A673 (cell line): ENCODE results near the gene HBZ. TPM values are rescaled to one million over a fixed set of nuclear protein-coding genes. Genes with fewer than 3 reads are reported as not detected.

Experiments
- BruUV-seq: library from RNA; stranded (reverse); fragments of 400-500 nt; replicated peaks from 2 replicates; lab custom pipeline; 2021; lab: Mats Ljungman, UMichigan
- CTCF ChIA-PET: fragments of 300-600 bp; sonication (Branson Sonifier 250); formaldehyde crosslinking; loops from one replicate; lab custom pipeline; 2022; ENCODE audit warnings: antibody characterized with exemption; lab: Charles Lee
- POLR2A ChIA-PET: fragments of 300-600 bp; sonication (Branson Sonifier 250); formaldehyde crosslinking; loops from one replicate; lab custom pipeline; 2022; ENCODE audit warnings: antibody characterized with exemption; ENCODE audit not compliant: low non-redundant PET; lab: Charles Lee
- DNase-seq: peaks from one replicate; pipeline ENCODE4 v3.0.0-alpha.2; 2015; ENCODE audit warnings: low spot score
- H3K27ac ChIP-seq: fragments of 200-600 bp; sonication (generic); 2 replicates; pipeline ENCODE4 v1.5.1; 2016; ENCODE audit warnings: mixed run types, low read depth, mild to moderate bottlenecking, mixed read lengths, antibody characterized with exemption, low read length; ENCODE audit not compliant: poor library complexity, severe bottlenecking
- H3K27me3 ChIP-seq: fragments of 200-600 bp; sonication (generic); replicated peaks from 2 replicates; pipeline ENCODE4 v1.6.1; 2017; ENCODE audit warnings: mixed run types, low read depth, mild to moderate bottlenecking, mixed read lengths, antibody characterized with exemption, low read length; ENCODE audit not compliant: insufficient read depth, poor library complexity
- H3K36me3 ChIP-seq: fragments of 200-600 bp; sonication (generic); 2 replicates; pipeline ENCODE4 v1.6.1; 2016; ENCODE audit warnings: mixed run types, mild to moderate bottlenecking, mixed read lengths, antibody characterized with exemption, low read length; ENCODE audit not compliant: insufficient read depth, poor library complexity, severe bottlenecking
- H3K4me1 ChIP-seq: fragments of 200-600 bp; sonication (generic); 2 replicates; pipeline ENCODE4 v1.6.1; 2017; ENCODE audit warnings: mixed run types, mild to moderate bottlenecking, mixed read lengths, antibody characterized with exemption, low read length; ENCODE audit not compliant: insufficient read depth, poor library complexity, severe bottlenecking
- H3K4me3 ChIP-seq: fragments of 200-600 bp; sonication (generic); 2 replicates; pipeline ENCODE4 v1.5.1; 2016; ENCODE audit warnings: low read depth, mixed run types, mild to moderate bottlenecking, mixed read lengths, low read length; ENCODE audit not compliant: poor library complexity, severe bottlenecking
- H3K9me3 ChIP-seq: fragments of 200-600 bp; sonication (generic); 2 replicates; pipeline ENCODE4 v1.6.1; 2016; ENCODE audit warnings: mixed run types, low read depth, mild to moderate bottlenecking, mixed read lengths, antibody characterized with exemption, low read length; ENCODE audit not compliant: poor library complexity, severe bottlenecking
- EZH2 ChIP-seq: fragments of 200-600 bp; sonication (generic); IDR thresholded peaks from 2 replicates; pipeline ENCODE4 v1.6.1; 2017; ENCODE audit warnings: borderline replicate concordance, low read depth, mild to moderate bottlenecking, mixed read lengths, antibody characterized with exemption, low read length; ENCODE audit not compliant: poor library complexity, severe bottlenecking
- intact Hi-C: fragments of 100-400 bp; cut with micrococcal nuclease; formaldehyde crosslinking; loops from one replicate; pipeline ENCODE4 v1.10.0; 2022; ENCODE audit not compliant: unreplicated experiment
- total RNA-seq: library from RNA; stranded (reverse); gene quantifications from 2 replicates; pipeline ENCODE4 v1.2.3, GENCODE V29; 2021
- TF ChIP-seq, protein P1 (sequence below): fragments of 300-800, 200-600 bp; sonication (generic); conservative IDR thresholded peaks from 2 replicates; pipeline ENCODE4 v1.5.1; 2017; ENCODE audit warnings: low read depth, mild to moderate bottlenecking, antibody characterized with exemption, low read length, moderate library complexity, mixed read lengths

Gene HBZ
- total RNA-seq, 1 experiment from 2014 or later: not detected

GRCh38 chr16:181565-182021 is 29.1 kb downstream of the HBZ start:
- intact Hi-C loops: loop anchor here (1.0 to 2.0 kb wide), 3 partner anchors 65 to 116 kb away; no protein-coding TSS in a partner anchor
- peaks cover 19% of the 10 kb centered on the region for H3K4me1 ChIP-seq
- H3K4me3 ChIP-seq: peak overlapping the region; percentile 52
- peaks cover 13% of the 10 kb centered on the region for H3K27me3 ChIP-seq
- H3K9me3 ChIP-seq: no peaks in the 10 kb centered on the region
- ChIA-PET CTCF (interaction anchor here (0.5 to 0.6 kb wide), 2 partner anchors 50 to 84 kb away, joined by 3 to 4 read pairs; no protein-coding TSS in a partner anchor), POLR2A (no interaction called here)
- TF ChIP-seq EZH2: no peak
- TF ChIP-seq, protein P1, sequence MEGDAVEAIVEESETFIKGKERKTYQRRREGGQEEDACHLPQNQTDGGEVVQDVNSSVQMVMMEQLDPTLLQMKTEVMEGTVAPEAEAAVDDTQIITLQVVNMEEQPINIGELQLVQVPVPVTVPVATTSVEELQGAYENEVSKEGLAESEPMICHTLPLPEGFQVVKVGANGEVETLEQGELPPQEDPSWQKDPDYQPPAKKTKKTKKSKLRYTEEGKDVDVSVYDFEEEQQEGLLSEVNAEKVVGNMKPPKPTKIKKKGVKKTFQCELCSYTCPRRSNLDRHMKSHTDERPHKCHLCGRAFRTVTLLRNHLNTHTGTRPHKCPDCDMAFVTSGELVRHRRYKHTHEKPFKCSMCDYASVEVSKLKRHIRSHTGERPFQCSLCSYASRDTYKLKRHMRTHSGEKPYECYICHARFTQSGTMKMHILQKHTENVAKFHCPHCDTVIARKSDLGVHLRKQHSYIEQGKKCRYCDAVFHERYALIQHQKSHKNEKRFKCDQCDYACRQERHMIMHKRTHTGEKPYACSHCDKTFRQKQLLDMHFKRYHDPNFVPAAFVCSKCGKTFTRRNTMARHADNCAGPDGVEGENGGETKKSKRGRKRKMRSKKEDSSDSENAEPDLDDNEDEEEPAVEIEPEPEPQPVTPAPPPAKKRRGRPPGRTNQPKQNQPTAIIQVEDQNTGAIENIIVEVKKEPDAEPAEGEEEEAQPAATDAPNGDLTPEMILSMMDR: peak; percentile 95
- DNase-seq: no peak
- BruUV-seq: no TSS peak
- no peaks in the 10 kb centered on the region for H3K36me3 ChIP-seq
- H3K27ac ChIP-seq: no peak overlapping the region

DNA sequence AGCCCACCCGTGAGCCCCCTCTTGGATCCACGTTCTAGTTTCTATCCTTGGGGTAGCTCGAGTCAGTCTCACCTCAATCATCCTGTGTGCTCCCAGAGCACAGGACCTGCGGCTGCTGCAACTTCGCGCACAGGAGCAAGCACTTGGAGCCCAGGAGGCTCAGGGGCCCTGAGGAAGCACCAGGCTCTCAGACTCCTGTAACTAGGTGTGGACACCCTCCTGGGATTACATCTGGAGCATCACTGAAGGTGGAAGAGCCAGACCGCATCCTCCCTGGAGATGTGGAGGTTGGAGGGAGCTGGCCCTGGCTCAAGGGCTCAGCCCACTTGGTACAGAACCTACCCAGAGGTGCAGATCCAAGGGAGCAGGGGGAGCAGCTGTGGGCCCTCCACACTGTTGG is 30.6 kb downstream of the HBZ start:
- Histone ChIP-seq H3K9me3 (no peaks in the 10 kb centered on the region), H3K4me1 (peaks cover 11% of the 10 kb centered on the region), H3K4me3 (no peak overlapping the region), H3K36me3 (peaks cover 8% of the 10 kb centered on the region), H3K27ac (no peak overlapping the region), H3K27me3 (peaks cover 5% of the 10 kb centered on the region)
- BruUV-seq: TSS peak; percentile 69
- ChIA-PET CTCF (interaction anchor here (0.6 kb wide), 1 partner anchor 15 kb away, joined by 3 read pairs; no protein-coding TSS in a partner anchor), POLR2A (no interaction called here)
- TF ChIP-seq EZH2: no peak
- TF ChIP-seq, protein P1: no peak
- intact Hi-C loops: no loop called here
- DNase-seq: no peak

GRCh38 chr16:185213-185612 is 32.8 kb downstream of the HBZ start:
- Histone ChIP-seq H3K27ac (no peak overlapping the region), H3K4me3 (no peak overlapping the region), H3K4me1 (peaks cover 11% of the 10 kb centered on the region), H3K36me3 (peaks cover 27% of the 10 kb centered on the region), H3K27me3 (no peaks in the 10 kb centered on the region), H3K9me3 (no peaks in the 10 kb centered on the region)
- no TSS peak for BruUV-seq
- DNase-seq: no peak
- ChIA-PET CTCF (no interaction called here), POLR2A (no interaction called here)
- intact Hi-C loops: no loop called here
- no peak for TF ChIP-seq EZH2
- TF ChIP-seq, protein P1: no peak
